ENCODE results near the gene ARHGEF37. TPM values are rescaled to one million over a fixed set of nuclear protein-coding genes. Genes with fewer than 3 reads are reported as not detected.

Gene ARHGEF37
- total and polyA plus RNA-seq, 2 of the 8 experiments (the other 6 are each of a cell fraction or from before 2014, with no cell fraction given) = 0.21 to 0.48 TPM

GRCh38 chr5:149610589-149611255 lies 29.4 kb downstream of the ARHGEF37 start (continued):
- TF ChIP-seq KDM1A (IDR thresholded peaks at IDR 0.05; ENCODE audit: borderline replicate concordance, low read length) (no peak), BACH1 (IDR thresholded peaks at IDR 0.05; ENCODE audit: low read length) (no peak), BCL11A (IDR thresholded peaks at IDR 0.05; ENCODE audit: low read depth in 2 of 2, low read length in 2 of 2) (no peak), GTF2F1 (IDR thresholded peaks at IDR 0.05; ENCODE audit: borderline replicate concordance, low read depth, low read length) (no peak), EZH2 (IDR thresholded peaks at IDR 0.05; ENCODE audit: low read depth, low read length, severe bottlenecking) (no peak)
